ENCODE measurements around the gene UGT1A3.

UGT1A3 gene

DNA sequence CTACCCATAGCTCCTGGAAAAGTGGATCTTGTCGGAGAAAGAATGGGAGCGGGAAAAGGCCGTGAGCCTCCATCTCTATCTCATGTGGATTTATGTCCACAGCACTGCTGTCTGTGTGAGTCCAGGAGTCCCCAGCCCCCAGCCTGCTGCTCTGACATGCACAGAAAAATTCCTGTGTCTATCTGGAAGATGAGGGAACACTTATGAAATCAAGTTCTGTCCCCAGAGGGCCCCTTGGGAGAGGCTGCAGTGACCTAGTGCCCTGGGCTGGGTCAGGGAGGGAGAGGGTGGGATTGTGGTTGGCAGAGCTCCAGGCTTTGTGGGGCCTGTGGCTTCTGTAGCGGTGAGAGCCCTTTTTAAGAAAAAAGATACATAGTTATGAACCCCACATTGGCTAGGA, 87.9 kb downstream of the UGT1A3 start:
- DNase-seq (ENCODE audit: low read depth) = no peak

DNA sequence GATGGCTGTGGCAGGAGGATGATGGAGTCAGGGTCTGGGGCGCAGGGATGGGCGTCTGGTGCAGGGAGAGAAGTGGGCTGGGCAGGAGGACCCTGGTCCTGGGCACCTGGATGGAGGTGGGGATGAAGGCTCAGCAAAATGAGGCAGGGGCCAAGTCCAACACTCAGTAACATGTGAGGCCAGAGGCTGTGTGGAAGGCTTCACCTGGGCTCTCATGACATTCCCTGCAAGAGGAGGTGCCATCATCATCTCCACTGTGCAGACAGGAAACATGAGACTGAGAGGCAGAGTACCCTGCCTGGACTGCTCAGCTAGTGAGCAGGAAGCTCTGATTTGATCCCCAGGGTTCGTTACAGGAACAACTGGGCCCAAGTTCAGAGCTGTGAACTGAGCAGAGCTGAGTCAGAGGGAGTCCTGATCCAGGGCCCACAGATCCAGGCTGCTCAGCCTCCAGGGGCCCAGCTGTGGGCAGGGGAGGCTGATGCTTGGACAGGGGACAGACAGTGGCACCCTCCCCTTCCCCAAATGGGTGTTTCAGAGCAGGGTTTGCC, 88.6 kb downstream of the UGT1A3 start:
- no peak for DNase-seq (ENCODE audit: low read depth)

DNA sequence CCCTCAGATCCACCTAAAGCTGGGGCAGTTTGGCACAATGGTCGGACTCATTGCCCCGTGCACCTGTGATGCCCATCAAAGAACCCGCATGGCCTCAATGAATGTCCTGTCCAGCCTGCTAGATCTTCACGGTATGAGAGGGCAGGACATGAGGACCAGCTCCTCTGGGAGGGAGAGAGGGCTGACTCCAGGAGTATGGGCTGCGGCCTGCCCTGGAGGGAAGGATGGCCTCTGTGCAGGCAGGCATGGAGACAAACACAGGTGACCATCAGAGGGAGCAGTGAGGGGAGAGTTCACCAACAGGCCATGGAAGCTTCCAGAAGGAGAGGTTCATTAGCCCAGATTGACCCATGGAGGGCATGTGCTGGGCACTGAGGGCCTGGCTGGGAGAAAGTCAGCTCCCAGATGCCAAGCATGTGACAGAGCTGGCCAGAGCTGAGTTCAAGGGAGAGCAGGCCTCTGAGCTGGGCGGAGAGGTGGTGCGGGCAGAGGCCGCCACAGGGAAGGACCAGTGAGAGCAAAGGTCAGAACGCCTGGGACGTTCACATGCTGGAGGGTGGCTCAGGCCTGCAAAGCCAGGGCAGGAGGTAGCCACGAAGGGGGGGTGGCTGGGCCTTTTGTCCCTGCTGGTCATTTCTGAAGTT, 89.3 kb downstream of the UGT1A3 start:
- DNase-seq (ENCODE audit: low read depth) = no peak

DNA sequence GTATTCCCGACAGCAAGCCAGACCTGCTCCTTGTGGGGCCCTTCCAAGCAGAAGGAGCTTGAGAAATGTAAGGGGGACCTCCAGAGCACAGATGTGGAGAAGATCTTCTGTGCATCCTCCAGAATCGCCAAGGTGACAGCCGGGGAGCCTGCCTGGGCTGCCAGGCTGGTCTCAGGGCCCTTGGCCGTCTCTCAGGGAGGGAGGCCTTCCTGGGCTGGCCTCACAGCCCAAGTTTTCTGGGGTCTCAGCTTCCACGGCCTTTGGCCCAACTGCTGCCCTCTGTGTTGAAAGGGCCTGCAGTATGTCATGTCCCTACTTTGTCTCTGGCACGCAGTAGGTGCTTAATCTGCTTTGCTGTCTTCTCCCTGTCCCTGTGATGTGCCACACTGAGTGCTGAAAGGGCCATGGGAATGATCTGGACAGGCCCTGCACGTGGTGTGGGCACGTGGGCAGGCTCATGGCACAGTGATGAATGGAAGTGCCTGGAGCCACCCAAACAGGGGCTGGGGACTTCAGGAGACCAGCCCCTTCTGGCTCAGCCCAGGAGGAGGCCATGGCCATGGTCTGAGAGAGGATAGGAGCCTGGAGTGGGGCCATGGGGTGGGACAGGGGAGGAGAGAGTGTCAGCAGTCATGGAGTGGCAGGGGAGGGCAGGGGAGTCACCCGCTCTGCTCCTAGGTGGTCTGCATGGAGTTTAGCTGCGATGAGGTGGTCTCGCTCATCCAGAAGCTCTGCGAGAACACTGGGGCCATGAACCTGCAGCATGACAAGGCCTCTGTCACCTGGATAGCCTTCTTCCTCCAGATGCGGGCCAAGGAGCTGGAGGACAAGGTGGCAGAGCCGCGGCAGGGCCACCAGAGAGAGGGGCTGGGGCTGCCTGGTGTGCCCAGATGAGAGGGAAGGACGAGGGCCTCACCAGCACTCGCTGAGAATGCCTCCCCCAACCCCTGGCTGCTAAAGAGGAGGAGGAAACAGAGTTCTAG, 90.1 kb downstream of the UGT1A3 start:
- DNase-seq (ENCODE audit: low read depth) = no peak

DNA sequence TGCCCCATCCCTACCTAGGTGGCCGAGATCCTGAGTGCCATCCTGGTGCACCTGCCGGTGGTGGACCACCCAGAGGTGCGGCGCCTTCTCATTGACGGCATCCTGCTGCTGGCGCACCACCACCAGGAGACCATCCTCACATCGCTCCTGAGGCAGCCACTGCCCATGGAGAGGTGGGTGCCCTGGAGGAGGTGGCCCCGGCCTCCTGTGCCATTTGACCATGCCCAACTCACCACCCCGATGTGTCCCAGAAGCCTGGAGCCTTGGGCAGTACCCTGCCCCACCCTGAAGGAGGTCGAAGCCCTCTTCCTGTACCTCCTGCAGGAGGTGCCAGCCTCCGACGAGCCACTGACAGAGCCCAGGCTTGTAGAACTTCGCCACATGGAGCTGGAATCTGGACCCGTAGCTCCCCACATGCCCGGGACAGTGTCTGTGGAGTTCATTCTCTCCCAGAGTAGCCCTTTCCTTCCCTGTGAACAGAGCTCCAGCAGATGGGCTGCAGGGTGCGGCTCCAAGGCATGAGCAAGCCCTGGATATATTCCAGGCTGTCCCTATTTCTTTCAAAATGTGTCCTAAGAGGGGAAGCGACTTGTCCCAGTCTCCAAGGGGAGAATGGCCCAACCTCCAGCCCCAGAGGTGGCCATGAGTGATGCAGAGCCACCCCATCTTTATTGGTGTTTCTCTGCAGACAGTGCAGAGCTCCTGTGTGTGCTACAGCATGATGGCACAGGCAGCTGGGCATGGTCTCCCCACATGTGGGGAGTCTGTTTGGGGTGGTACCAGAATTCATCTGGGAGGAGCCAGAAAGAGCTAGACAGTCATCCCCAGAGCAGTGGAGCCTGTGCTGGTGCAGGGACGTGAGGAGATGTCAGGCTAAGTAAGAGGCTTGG, 91.3 kb downstream of the UGT1A3 start:
- DNase-seq (ENCODE audit: low read depth) = no peak

DNA sequence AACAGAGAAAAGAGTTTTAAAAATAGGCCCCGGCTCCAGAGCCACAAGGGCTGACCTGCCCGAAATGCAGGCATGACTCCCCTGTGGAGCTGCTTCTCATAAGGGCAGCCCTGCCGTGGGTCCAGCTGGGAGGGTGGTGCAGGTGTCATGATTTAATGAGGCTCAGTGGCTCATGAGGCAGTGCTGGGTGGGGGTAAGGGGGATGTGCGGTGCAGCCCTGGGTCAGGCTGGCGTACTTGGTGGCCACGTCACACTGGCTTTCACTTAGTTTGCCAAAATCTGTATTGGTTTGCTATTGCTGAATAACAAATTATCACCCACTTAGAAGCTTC, 91.9 kb downstream of the UGT1A3 start:
- DNase-seq (ENCODE audit: low read depth) = no peak

DNA sequence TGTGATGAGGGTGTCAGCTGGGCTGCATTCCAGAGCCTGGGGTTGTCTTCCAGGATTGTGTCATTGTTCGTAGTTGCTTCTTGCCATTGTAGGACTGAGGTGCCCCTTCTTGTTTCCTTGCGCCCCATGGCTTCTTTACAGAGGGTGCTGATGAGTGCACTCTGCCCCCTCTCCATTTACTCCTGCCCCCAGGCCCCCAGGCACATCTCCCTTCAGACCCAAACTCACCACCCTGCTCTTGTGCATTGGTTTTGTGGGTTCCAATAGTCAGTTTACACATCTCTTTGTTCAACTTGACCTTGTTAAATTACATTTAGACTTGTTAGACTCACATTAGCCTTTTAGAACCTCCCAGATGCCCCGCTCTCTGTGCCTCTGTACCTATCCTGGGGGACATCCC, 92.4 kb downstream of the UGT1A3 start:
- no peak for DNase-seq (ENCODE audit: low read depth)

DNA sequence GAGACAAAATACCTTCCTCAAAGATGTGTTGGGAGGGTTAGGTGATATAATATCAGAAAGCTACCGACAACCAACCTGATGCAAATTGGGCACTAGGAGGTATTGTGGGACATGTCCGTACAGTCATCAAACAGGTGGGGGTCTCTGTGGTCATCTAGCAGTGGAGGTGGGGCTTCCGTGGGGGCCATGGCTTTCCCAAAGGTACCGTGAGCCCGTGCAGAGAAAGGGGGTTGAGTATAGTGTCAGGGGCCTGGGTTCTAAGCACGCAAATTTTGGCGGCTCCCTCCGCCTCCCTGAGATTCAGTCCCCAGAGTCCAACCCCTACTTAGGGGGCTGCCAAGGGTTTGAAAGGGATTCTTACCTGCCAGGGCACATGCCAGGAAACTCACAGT, 92.9 kb downstream of the UGT1A3 start:
- DNase-seq (ENCODE audit: low read depth) = no peak

DNA sequence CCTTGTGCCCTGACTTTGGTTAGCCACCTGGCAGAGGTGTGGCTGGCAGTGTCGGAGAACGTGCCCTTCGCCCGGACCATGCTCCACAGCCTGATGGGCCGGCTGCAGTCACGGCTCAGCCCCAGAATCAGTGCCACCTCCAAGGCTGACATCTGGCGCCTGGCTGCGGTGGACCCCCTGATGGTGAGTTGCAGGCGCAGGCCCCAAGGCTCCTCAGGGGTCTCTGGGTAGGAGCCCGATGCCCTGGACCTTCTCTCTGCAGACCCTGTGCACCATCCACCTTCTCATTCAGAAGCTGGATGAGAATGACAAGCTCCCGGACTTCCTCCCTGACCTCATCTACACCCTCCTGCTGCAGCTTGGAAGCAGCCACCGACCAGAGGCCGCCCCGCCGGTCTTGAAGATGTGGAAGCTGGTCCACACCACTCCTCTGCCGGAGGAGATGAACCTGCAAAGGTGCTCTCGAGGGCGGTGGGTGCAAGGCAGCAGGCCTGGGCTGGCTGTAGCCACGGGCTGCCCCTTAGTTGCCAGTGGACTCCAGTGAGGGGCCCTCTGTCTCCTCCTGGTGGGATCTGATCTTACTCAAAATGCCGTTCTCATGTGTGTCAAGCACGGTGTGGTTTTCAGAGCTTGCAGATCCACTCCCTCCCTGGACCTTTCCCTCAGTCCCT, 93.4 kb downstream of the UGT1A3 start:
- no peak for DNase-seq (ENCODE audit: low read depth)
